ENCODE data around the gene FRMPD1. TPM values are rescaled to one million over a fixed set of nuclear protein-coding genes. Genes with fewer than 3 reads are reported as not detected.
"Not testable (repeated sequence)": the region's sequence is repeated elsewhere in the genome, so short reads cannot be mapped to it uniquely, and the experiment has no call there.

The FRMPD1 gene, protein sequence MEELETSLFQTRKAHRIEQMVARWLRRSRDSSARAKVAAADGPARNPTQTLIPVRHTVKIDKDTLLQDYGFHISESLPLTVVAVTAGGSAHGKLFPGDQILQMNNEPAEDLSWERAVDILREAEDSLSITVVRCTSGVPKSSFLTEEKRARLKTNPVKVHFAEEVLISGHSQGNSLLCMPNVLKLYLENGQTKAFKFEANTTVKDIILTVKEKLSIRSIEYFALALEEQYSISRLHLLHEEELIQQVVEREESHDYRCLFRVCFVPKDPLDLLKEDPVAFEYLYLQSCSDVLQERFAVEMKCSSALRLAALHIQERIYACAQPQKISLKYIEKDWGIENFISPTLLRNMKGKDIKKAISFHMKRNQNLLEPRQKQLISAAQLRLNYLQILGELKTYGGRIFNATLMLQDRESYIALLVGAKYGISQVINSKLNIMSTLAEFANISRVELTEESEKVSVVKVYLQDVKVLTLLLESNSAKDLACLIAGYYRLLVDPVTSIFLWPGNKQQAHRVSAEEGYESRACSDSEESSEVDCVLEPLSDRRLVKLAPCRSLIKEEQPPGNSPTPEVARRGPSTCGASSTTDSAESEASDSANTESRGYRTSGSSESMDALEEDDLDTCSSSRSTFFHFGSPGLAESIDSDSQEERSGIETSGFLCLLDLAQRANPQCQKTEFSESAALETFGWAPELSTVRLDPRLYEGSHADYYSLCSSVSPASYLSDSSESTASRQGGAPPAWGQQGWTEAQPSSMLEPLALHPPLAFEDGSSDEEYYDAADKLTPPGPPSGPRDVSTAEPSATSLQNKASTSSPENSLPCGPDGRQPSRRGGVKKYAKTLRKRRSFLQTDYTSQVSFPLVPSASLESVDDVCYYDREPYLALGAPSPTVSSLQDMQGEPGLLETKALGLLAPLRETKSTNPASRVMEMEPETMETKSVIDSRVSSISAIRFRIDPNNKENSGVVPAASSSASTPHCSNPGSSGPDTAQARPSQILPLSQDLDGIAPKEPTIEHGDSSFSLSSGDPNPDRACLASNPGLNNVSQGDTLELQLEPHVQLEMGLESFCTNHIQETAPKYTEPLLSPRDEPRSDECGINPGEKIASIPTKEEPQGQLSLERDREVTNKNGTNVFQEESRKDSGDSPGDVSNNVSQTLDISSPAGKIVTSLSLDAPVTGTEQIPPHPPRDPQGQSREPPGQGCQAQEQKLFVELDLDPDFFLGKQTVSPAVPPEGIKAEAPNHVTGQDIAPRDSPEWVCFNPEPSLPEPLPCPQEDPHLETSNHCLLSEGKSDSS (N-terminal part only)
- total RNA-seq (not detected in 2 replicates), polyA plus RNA-seq (not detected in 2 replicates), polyA minus RNA-seq (ENCODE audit: low replicate concordance) (not detected in 2 replicates)
- polyA plus RNA-seq (2012): not detected in 2 replicates

DNA sequence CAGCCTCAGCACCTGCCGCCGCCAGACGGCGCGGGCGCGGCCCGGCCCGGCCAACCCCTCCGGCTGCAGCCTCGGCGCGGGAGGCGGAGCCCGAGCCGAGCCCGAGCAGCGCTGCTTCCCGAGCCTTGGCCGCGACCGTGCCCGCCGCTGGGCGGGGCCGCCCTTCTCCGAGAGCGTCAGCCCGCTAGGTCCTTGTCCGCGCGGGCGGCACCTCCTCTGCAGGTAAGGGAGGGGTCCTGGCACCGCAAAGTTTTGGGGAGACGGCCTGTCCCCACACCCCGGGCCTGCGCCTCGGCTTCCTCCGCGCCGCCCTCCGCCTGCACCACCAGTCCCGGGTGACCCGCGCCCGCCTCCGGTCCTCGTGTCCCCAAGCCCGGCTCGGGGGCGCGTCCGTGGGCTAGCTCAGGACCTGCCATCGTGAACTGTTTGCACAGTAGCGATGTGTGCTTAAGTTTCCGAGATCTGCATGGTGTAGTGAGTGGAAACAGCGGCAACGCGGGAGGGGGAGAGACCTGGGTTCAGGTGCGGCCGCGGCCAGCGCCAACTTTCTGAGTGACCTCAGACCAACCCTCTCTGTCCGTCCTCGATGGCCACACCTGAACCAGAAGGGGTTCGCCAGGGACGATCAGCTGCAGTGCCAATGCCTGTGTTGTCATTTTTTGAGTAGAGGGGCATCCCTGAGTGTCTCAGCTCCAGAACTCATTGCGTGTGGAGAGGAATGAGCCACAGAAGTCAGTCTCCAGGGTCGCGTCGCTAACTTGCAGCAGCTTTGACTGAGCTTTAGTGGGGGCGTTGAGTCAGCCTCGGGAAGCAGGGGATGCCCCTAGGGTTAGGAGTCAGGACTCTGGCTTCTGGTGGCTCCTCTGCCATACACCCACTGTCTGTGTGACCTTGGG, at the start of gene FRMPD1:
Gene FRMPD1 (plus strand): TSS at position 82 of the 896 bp plus-strand sequence. CDS start 41,688 bp downstream, outside the sequence.
- Histone ChIP-seq H3K27me3 (ENCODE audit: control insufficient read depth, insufficient read depth, low read length) (peaks cover 48% of the 10 kb centered on the region), H4K20me1 (ENCODE audit: control insufficient read depth, extremely low read depth, insufficient read depth, low read length) (no peaks in the 10 kb centered on the region), H3K4me3 (replicated peaks in 1 of 4; ENCODE audit: control extremely low read depth in 1 of 4, insufficient read depth in 1 of 4, low read depth in 3 of 4, low read length in 4 of 4) (peak within 1 kb of the TSS; percentile 20 to 54 (median 48)), H3K9ac (ENCODE audit: insufficient read depth, low read length) (no peak within 1 kb of the TSS), H3K79me2 (ENCODE audit: control insufficient read depth, insufficient read depth, low read length) (no peaks in the 10 kb centered on the region), H3K9me3 (ENCODE audit: control insufficient read depth, insufficient read depth, low read depth, low read length) (no peaks in the 10 kb centered on the region), H3K4me1 (ENCODE audit: control insufficient read depth, extremely low read depth, insufficient read depth, low read length) (no peaks in the 10 kb centered on the region), H2AFZ (ENCODE audit: low read length) (peak within 1 kb of the TSS; percentile 62), H3K36me3 (ENCODE audit: control insufficient read depth, insufficient read depth, low read length) (no peaks in the 10 kb centered on the region), H3K4me2 (ENCODE audit: extremely low read depth, insufficient read depth, low read length) (peak within 1 kb of the TSS; percentile 83), H3K27ac (ENCODE audit: insufficient read depth, low read length) (no peak within 1 kb of the TSS)
- peak; percentile 18 to 36 for DNase-seq (ENCODE audit: low read depth in 2 of 2)
- TF ChIP-seq, protein P1, sequence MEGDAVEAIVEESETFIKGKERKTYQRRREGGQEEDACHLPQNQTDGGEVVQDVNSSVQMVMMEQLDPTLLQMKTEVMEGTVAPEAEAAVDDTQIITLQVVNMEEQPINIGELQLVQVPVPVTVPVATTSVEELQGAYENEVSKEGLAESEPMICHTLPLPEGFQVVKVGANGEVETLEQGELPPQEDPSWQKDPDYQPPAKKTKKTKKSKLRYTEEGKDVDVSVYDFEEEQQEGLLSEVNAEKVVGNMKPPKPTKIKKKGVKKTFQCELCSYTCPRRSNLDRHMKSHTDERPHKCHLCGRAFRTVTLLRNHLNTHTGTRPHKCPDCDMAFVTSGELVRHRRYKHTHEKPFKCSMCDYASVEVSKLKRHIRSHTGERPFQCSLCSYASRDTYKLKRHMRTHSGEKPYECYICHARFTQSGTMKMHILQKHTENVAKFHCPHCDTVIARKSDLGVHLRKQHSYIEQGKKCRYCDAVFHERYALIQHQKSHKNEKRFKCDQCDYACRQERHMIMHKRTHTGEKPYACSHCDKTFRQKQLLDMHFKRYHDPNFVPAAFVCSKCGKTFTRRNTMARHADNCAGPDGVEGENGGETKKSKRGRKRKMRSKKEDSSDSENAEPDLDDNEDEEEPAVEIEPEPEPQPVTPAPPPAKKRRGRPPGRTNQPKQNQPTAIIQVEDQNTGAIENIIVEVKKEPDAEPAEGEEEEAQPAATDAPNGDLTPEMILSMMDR (conservative IDR thresholded peaks at IDR 0.05 in 1 of 2, IDR thresholded peaks at IDR 0.05 in 1 of 2; ENCODE audit: low read depth in 1 of 2, low read length in 2 of 2): no peak
- TF ChIP-seq EZH2 (IDR thresholded peaks at IDR 0.05; ENCODE audit: low read length, missing control alignments): peak; percentile 88

DNA sequence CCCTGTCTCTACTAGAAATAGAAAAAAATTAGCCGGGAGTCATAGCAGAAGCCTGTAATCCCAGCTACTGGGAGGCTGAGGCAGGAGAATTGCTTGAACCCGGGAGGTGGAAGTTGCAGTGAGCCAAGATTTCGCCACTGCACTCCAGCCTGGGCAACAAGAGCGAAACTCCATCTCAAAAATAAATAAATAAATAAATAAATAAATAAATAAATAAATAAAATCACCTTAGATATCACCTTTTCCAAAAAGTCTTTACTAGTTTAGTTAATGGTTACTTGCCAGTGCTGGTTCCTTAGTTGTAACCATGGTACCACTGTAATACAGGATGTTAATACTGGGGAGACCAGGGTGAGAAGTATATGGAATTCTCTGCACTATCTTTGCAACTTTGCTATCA, 48.7 kb upstream of the FRMPD1 start:
- not testable (repeated sequence) for H3K36me3 ChIP-seq (ENCODE audit: control insufficient read depth, insufficient read depth, low read length); H4K20me1 ChIP-seq (ENCODE audit: control insufficient read depth, extremely low read depth, insufficient read depth, low read length); H2AFZ ChIP-seq (ENCODE audit: low read length); H3K4me2 ChIP-seq (ENCODE audit: extremely low read depth, insufficient read depth, low read length); H3K9me3 ChIP-seq (ENCODE audit: control insufficient read depth, insufficient read depth, low read depth, low read length); H3K4me3 ChIP-seq (replicated peaks in 1 of 4; ENCODE audit: control extremely low read depth in 1 of 4, insufficient read depth in 1 of 4, low read depth in 3 of 4, low read length in 4 of 4); DNase-seq (ENCODE audit: low read depth in 2 of 2); H3K79me2 ChIP-seq (ENCODE audit: control insufficient read depth, insufficient read depth, low read length); H3K27me3 ChIP-seq (ENCODE audit: control insufficient read depth, insufficient read depth, low read length); H3K4me1 ChIP-seq (ENCODE audit: control insufficient read depth, extremely low read depth, insufficient read depth, low read length); H3K27ac ChIP-seq (ENCODE audit: insufficient read depth, low read length); H3K9ac ChIP-seq (ENCODE audit: insufficient read depth, low read length)

DNA sequence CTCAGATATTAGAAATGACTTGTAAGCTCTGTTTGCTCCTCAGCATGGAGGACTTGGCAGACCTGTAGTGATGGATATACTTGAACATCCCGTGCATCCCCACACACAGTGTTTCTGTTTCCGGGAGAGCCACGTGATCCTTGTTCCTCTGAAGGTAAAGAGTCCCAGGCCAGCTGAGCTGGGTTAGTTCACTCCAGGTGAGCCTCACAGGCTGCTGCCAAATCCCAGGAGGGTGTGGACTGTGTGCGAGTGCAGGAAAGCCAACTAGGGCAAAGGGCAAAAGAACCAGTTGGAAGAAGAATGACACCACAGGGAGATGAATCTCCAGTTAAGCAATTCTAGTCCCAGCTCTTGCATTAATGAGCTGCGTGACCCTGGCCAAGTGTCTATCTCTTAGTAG, 47.9 kb upstream of the FRMPD1 start:
- TF ChIP-seq EZH2 (IDR thresholded peaks at IDR 0.05; ENCODE audit: low read length, missing control alignments): no peak
- TF ChIP-seq, protein P1 (conservative IDR thresholded peaks at IDR 0.05 in 1 of 2, IDR thresholded peaks at IDR 0.05 in 1 of 2; ENCODE audit: low read depth in 1 of 2, low read length in 2 of 2): no peak
- Histone ChIP-seq H4K20me1 (ENCODE audit: control insufficient read depth, extremely low read depth, insufficient read depth, low read length) (no peaks in the 10 kb centered on the region), H3K79me2 (ENCODE audit: control insufficient read depth, insufficient read depth, low read length) (no peaks in the 10 kb centered on the region), H3K36me3 (ENCODE audit: control insufficient read depth, insufficient read depth, low read length) (no peaks in the 10 kb centered on the region), H3K4me2 (ENCODE audit: extremely low read depth, insufficient read depth, low read length) (no peak overlapping the region), H3K9ac (ENCODE audit: insufficient read depth, low read length) (no peak overlapping the region), H2AFZ (ENCODE audit: low read length) (no peak overlapping the region), H3K27me3 (ENCODE audit: control insufficient read depth, insufficient read depth, low read length) (peaks cover 7% of the 10 kb centered on the region), H3K9me3 (ENCODE audit: control insufficient read depth, insufficient read depth, low read depth, low read length) (no peaks in the 10 kb centered on the region), H3K27ac (ENCODE audit: insufficient read depth, low read length) (no peak overlapping the region), H3K4me3 (replicated peaks in 1 of 4; ENCODE audit: control extremely low read depth in 1 of 4, insufficient read depth in 1 of 4, low read depth in 3 of 4, low read length in 4 of 4) (no peak overlapping the region), H3K4me1 (ENCODE audit: control insufficient read depth, extremely low read depth, insufficient read depth, low read length) (no peaks in the 10 kb centered on the region)
- DNase-seq (ENCODE audit: low read depth in 2 of 2): no peak

Data from fibroblast of lung (primary cell).